ENCODE measurements around the gene FAM162A.
"Not testable (repeated sequence)": the region's sequence is repeated elsewhere in the genome, so short reads cannot be mapped to it uniquely, and the experiment has no call there.

Gene FAM162A

DNA sequence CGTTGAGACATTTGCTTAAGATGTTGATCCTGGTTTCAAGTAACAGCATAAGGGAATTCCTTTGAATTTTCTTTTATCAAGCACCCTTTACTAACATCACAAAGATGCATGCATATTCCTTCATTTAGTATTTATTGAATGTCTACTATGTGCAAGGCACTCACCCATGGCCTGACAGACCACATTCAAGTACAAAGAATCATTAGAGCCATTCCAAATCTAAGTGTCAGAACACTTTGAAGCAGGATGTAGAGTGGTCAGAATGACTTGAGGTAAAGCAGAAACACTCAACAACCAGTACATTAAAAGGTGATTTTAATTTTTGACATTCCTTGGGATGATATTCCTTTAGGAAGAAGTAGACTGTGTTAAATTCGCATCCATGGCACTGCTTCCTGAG lies 37.9 kb downstream of the FAM162A start:
- DNase-seq, result no peak

DNA sequence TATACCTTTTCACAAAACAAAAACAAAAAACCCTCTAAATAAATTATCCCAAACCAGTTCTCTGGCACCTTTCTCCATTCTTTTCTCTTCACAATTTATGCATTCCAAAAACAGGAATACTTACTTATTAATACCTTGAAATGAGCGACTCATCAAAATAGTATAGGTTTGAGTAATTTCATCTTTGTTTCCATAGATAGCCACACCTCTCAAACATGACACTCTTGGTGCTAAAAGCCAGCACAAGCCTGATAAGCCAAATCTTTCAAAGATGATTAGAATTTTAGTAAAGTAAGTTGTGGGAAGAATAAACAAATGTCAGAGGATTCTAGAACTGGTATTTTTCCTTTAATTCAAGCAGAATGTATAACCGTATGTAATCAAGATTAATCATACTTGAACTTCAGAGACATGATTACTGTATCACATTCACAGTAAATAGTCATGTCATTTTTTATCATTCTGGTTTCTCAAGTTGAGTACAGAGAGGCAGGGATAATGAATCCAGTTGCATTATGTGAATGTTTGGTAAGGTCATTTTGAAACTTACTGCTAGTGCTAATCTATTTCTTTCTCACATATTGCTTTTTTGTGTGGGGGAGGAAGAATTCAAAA lies 44.0 kb downstream of the FAM162A start:
- no peak for DNase-seq

DNA sequence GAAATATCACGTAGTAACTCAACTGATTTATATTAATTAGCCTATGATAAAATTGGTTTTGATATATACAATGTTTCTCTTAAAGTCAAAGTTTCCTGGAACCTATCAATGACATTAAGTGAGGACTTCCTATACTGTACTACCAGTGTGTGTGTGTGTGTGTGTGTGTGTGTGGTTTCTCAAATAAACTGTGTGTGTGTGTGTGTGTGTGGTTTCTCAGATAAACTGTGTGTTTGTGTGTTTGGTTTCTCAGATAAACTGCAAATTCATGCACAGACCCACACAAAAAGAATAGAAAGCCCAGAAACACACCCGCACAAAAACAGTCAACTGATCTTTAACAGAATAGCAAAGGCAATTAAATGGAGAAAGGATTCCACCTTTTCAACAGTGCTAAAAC lies 46.4 kb downstream of the FAM162A start:
- no peak for DNase-seq

DNA sequence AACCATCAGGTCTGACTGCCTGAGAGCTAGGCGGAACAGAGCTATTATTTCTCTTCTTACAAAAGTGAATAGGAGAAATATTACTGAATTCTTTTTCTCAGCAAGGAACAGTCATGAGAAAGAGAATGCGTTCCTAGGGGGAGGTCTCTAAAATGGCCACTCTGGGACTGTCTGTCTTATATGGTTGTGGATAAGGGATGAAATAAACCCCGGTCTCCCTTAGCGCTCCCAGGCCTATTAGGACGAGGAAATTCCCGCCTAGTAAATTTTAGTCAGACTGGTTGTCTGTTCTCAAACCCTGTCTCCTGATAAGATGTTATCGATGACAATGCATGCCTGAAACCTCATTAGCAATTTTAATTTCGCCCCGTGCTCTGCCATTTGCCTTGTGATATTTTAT lies 52.0 kb downstream of the FAM162A start:
- DNase-seq, result no peak

DNA sequence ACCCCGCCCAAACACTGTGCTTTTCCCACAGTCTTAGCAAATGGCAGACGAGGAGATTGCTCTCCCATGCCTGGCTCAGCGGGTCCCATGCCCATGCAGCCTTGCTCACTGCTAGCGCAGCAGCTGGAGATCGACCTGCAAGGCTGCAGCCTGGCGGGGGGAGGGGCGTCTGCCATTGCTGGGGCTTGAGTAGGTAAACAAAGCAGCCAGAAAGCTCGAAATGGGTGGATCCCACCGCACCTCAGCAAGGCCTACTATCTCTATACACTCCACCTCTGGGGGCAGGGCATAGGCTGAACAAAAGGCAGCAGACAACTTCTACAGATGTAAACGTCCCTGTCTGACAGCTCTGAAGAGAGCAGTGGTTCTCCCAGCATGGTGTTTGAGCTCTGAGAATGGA lies 59.1 kb downstream of the FAM162A start:
- no peak for DNase-seq

DNA sequence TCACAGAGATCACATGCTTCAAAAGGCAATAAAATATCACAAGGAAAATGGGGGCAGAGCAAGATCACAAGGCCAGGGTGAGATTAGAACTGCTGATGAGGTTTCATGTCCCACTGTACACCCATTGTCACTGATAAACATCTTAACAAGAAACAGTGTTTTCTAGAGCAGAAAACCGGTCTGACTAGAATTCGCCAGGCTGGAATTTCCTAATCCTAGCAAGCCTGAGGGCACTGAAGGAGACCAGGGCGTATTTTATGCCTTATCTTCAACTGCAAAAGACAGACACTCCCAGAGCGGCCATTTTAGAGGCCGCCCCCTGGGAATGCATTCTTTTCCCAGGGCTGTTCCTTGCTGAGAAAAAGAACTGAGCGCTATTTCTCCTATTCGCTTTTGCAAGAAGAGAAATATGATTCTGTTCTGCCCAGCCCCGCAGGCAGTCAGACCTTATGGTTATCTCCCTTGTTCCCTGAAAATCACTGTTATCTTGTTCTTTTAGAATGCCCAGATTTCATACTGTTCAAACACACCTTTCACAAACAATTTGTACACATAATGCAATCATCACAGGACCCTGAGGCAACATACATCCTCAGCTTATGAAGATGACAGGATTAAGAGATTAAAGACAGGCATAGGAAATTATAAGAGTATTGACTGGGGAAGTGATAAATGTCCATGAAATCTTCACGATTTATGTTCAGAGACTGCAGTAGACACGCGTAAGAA lies 59.9 kb downstream of the FAM162A start:
- not testable (repeated sequence) for DNase-seq

DNA sequence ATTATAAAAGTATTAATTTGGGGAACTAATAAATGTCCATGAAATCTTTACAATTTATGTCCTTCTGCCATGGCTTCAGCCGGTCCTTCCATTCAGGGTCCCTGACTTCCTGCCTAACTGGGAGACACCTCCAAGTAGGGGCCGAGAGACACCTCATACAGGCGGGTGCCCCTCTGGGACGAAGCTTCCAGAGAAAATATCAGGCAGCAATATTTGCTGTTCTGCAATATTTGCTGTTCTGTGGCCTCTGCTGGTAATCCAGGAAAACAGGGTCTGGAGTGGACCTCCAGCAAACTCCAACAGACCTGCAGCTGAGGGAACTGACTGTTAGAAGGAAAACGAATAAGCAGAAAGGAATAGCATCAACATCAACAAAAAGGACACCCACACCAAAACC lies 60.5 kb downstream of the FAM162A start:
- not testable (repeated sequence) for DNase-seq

DNA sequence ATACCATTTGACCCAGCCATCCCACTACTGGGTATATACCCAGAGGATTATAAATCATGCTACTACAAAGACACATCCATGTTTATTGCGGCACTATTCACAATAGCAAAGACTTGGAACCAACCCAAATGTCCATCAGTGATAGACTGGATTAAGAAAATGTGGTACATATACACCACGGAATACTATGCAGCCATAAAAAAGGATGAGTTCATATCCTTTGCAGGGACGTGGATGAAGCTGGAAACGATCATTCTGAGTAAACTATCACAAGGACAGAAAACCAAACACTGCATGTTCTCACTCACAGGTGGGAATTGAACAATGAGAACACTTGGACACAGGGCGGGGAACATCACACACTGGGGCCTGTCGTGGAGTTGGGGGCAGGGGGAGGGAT lies 64.2 kb downstream of the FAM162A start:
- not testable (repeated sequence) for DNase-seq

DNA sequence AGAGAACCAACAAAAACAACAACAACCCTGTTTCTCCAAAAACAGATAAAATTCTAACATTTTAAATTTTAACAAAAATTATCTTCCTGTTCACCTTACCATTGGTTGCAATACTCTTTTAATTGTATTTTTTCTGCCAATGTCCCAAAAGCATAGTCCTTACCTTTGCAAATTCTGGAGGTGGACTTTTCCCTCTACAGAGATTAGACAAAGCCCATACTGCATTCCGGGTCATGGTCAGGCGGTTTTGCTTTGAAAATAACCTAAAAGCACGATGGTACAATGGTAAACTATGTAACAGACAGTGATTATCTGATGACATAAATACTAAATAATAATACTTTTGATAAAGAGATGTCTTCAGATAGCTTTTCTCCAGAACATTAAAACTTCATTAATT lies 67.4 kb downstream of the FAM162A start:
- no peak for DNase-seq

DNA sequence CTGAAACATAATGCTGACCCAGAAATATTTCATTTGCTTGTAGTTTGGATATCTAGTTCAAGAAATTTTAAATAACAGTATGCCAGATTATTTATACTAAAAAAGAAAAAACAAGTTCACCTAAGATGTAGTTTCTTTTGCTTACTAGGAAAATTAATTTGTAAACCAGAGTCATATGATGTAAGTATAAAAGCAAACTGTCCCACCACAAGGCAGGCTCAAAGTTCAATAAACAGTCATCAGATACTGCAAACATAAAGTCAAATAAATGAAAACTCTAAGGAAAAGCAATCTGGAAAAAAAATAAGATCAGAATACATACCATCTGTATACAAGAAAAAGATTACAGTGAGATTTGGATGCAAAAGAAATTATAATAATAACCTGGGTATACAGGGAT lies 72.1 kb downstream of the FAM162A start:
- no peak for DNase-seq

DNA sequence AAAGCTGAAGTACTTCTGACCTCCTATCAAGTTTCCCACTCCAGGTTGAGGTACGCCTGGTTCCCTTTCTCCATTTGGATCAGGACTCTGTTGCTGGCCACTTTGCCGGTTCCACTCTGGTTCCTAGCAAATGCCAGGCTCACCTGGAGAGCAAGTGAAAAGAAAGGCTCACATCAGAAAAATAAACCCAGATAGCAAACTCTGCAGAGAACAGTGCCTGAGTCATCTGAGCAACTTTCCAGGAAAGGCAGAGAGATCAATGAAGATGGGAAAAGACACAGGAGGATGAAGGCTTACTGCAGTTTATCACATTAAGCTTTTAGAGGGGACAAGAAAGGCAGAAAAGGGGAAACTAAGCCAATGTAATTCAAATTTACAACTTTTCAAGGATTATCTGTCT lies 73.7 kb downstream of the FAM162A start:
- DNase-seq, result no peak

DNA sequence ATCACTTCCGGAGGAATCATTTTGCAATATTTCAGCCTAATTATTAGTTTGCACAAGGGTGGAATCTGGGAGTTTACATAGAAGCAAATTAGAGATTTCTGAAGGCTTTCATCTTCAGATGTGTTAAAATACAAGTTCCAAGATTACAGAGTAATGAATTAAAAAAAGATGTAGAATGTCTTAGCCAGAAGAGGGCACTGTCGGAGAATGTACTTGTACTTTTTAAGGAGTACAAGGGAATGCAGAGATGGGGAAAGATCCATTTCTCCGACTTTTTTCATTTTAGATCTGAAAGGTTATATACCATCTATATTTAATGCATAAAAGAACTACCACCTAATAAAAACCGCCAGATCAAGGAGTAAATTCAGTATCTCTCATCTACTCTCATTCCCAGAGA lies 75.0 kb downstream of the FAM162A start:
- DNase-seq, result no peak

DNA sequence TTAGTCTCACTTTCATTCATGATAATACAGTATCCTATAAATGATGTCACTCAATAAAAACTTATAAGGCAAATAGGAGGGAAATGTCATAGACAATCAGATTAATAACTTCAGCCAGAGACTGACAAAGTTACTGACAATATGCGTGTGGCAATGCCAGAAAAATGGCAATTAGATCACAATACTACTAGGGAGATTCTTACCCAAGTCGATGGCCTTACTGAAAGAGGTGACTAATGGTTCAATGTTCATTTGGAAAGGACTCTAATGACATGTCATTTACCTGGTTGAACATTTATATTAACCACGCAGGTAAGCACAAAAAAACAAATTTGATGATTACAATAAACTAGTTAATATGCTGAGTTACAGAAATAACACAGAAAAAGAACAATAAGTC lies 77.8 kb downstream of the FAM162A start:
- DNase-seq, result no peak
